ENCODE measurements around the gene CDH13. TPM values are rescaled to one million over a fixed set of nuclear protein-coding genes. Genes with fewer than 3 reads are reported as not detected.

CDH13 gene
- total RNA-seq, 2 donors from 2014 or later, result 2.9 TPM; not detected in 1

DNA sequence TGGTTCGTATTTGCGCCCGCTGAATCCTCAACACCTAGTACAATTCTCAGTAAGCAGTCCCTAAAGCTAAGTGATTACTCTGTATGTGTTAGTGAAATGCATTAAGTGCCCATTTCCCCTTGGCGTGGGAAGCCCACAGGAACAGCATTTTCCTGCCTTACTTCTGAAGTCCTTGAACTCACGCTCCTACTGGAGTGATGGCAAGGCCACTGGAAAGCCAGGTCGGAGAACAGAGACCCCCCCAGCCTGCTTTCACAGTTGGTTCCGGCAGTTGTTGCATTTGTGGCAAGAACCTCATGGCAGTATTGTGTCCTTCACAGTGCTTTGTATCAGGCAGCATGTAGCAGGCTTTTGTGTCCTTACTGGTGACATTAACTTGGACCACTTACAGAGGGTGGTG lies 340.7 kb downstream of the CDH13 start:
- ATAC-seq, result no peak
- TF ChIP-seq POLR2A (IDR thresholded peaks at IDR 0.05), result no peak
- TF ChIP-seq, protein P1, sequence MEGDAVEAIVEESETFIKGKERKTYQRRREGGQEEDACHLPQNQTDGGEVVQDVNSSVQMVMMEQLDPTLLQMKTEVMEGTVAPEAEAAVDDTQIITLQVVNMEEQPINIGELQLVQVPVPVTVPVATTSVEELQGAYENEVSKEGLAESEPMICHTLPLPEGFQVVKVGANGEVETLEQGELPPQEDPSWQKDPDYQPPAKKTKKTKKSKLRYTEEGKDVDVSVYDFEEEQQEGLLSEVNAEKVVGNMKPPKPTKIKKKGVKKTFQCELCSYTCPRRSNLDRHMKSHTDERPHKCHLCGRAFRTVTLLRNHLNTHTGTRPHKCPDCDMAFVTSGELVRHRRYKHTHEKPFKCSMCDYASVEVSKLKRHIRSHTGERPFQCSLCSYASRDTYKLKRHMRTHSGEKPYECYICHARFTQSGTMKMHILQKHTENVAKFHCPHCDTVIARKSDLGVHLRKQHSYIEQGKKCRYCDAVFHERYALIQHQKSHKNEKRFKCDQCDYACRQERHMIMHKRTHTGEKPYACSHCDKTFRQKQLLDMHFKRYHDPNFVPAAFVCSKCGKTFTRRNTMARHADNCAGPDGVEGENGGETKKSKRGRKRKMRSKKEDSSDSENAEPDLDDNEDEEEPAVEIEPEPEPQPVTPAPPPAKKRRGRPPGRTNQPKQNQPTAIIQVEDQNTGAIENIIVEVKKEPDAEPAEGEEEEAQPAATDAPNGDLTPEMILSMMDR (IDR thresholded peaks at IDR 0.05), result no peak
- 56 to 65% methylated on average over 6 to 7 of the region's 7 CpGs for WGBS, 2 donors

DNA sequence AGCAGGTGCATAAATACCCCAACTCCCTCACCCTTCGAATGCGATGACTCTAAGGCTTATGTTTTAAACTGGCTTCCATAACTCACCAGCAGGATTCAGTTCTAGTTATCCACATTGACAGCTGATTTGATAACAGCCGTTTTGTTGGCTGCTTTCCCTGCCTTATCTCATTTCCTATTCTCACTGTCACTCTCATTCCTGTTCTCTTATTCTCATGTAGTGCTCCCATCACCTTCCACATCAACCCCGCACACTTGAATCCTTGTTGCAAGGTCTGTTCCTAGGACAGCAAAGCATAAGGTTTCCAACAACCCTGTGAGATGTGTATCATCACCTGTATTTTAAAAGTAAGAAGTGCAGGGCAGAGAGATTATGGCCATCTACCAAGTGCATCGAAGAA lies 344.4 kb downstream of the CDH13 start:
- Histone ChIP-seq H3K9me3 (no peaks in the 10 kb centered on the region), H3K4me1 (no peaks in the 10 kb centered on the region), H3K27me3 (no peaks in the 10 kb centered on the region), H3K4me3 (no peak overlapping the region), H3K27ac (no peak overlapping the region), H3K36me3 (replicated peaks in 1 of 2; ENCODE audit: insufficient read depth in 1 of 2, low read depth in 2 of 2) (no peaks in the 10 kb centered on the region)
- no peak for DNase-seq
- WGBS, 2 donors, result 64 to 72% methylated on average over 5 of the region's 5 CpGs
- TF ChIP-seq POLR2A (IDR thresholded peaks at IDR 0.05), result no peak
- TF ChIP-seq, protein P1 (IDR thresholded peaks at IDR 0.05), result no peak
- intact Hi-C loops (cut with DNase I), result no loop called here
- no peak for ATAC-seq

More for the DNA sequence above, 340.7 kb downstream of the CDH13 start:
- Histone ChIP-seq H3K4me3 (no peak overlapping the region), H3K36me3 (replicated peaks in 1 of 2; ENCODE audit: insufficient read depth in 1 of 2, low read depth in 2 of 2) (no peaks in the 10 kb centered on the region), H3K4me1 (no peaks in the 10 kb centered on the region), H3K27me3 (no peaks in the 10 kb centered on the region), H3K27ac (no peak overlapping the region), H3K9me3 (no peaks in the 10 kb centered on the region)
- intact Hi-C loops (cut with DNase I), result no loop called here
- no peak for DNase-seq

DNA sequence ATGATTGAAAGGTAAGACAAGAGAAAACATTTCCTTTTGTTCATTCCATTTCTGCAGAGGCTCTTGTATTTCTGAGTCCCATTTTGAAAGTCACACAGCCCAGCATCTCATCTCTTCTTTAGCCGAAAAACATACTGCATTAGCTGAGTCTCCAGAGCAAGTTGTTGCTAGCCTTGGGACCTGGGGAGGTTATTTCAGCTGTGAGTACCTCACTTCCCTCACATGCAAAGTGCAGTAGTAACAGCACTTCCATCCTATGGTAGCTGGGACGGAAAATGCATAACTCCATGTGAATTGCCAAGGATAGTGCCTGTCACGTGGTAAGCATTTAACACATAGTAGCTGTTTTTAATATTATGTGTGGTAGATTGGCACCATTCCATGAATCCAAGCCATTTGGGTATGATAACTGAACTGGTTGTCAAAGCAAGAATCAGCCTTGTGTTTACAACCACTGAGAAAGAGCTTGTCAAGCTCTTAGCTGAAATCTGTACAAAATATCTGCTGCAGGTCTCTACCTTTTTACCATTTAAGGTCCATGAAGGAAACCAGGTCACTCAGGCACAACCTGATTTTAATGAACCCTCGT lies 345.7 kb downstream of the CDH13 start:
- 40 to 63% methylated on average over 4 of the region's 4 CpGs for WGBS, 2 donors
- H3K27ac ChIP-seq, result no peak overlapping the region
- no peaks in the 10 kb centered on the region for H3K9me3 ChIP-seq
- no peaks in the 10 kb centered on the region for H3K4me1 ChIP-seq
- no peak for ATAC-seq
- H3K27me3 ChIP-seq, result no peaks in the 10 kb centered on the region
- no peak for DNase-seq
- H3K36me3 ChIP-seq (replicated peaks in 1 of 2; ENCODE audit: insufficient read depth in 1 of 2, low read depth in 2 of 2), result no peaks in the 10 kb centered on the region
- intact Hi-C loops (cut with DNase I), result no loop called here
- no peak overlapping the region for H3K4me3 ChIP-seq
- TF ChIP-seq, protein P1 (IDR thresholded peaks at IDR 0.05), result no peak
- TF ChIP-seq POLR2A (IDR thresholded peaks at IDR 0.05), result no peak

DNA sequence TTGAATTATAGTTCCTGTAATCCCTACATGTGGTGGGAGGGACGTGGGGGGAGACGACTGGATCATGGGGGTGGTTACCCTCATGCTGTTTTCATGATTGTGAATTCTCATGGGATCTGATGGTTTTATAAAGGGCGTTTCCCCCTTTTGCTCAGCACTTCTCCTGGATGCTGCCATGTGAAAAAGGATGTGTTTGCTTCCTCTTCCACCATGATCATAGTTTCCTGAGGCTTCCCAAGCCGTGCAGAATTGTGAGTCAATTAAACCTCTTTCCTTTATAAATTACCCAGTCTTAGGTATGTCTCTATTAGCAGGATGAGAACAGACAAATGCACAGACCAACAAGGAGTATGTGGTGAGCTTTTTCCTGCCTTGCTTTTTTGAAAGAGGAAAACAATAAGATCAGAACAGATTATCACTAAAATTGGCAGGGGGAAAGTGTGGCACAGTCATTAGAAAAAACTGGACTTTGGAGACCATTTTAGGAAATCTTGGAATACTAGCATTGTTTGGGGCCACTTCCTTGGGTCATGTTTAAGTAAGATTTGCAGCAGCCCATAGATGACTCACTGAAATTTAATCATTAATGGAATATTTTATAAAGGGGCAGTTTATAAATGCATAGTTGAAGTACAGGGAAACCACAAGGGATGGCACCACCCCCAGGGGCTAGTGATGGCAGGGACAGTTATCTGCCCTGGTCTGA lies 352.8 kb downstream of the CDH13 start:
- H3K36me3 ChIP-seq (replicated peaks in 1 of 2; ENCODE audit: insufficient read depth in 1 of 2, low read depth in 2 of 2), result no peaks in the 10 kb centered on the region
- no peaks in the 10 kb centered on the region for H3K27me3 ChIP-seq
- no peak overlapping the region for H3K4me3 ChIP-seq
- WGBS, 2 donors, result 44 to 46% methylated on average over 4 of the region's 4 CpGs
- ATAC-seq (no peak), DNase-seq (no peak)
- TF ChIP-seq POLR2A (IDR thresholded peaks at IDR 0.05), result no peak
- TF ChIP-seq, protein P1 (IDR thresholded peaks at IDR 0.05), result no peak
- H3K27ac ChIP-seq, result no peak overlapping the region
- intact Hi-C loops (cut with DNase I), result no loop called here
- no peaks in the 10 kb centered on the region for H3K4me1 ChIP-seq
- no peaks in the 10 kb centered on the region for H3K9me3 ChIP-seq

DNA sequence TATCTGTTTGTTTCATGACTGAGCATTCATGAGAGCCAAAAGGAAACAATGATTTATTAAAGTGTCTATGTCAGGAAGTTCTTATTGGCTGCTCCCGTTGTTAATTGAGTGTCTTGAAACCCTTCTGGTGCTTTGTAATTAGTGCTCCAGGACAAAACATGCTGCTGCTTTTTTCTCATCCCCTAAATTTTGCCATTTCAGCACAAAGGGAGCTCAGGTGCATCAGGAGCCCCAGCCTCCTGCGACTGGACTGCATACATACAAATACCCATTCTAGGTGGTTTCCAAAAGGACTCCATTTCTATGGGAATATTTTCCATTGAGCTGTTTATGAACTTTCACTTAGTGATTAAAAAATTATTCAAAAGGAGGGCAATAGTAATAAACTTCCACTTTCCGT lies 354.0 kb downstream of the CDH13 start:
- DNase-seq (no peak), ATAC-seq (no peak)
- Histone ChIP-seq H3K27ac (no peak overlapping the region), H3K4me3 (no peak overlapping the region), H3K36me3 (replicated peaks in 1 of 2; ENCODE audit: insufficient read depth in 1 of 2, low read depth in 2 of 2) (no peaks in the 10 kb centered on the region), H3K9me3 (no peaks in the 10 kb centered on the region), H3K27me3 (no peaks in the 10 kb centered on the region), H3K4me1 (no peaks in the 10 kb centered on the region)
- 36 to 54% methylated on average over 3 of the region's 3 CpGs for WGBS, 2 donors
- intact Hi-C loops (cut with DNase I), result no loop called here
- no peak for TF ChIP-seq POLR2A (IDR thresholded peaks at IDR 0.05)
- TF ChIP-seq, protein P1 (IDR thresholded peaks at IDR 0.05), result no peak

All from body of pancreas (tissue), 4 donors.